CD4-positive, alpha-beta T cell (primary cell): ENCODE measurements around the gene TUBGCP6. TPM values are rescaled to one million over a fixed set of nuclear protein-coding genes. Genes with fewer than 3 reads are reported as not detected.
A peak's percentile ranks its signal among the peaks of the same experiment; 100 is the strongest.

ENCODE experiments used
- ATAC-seq: fragments of 200-7000 bp; cut with Tn5 transposase; one replicate; pipeline ENCODE4 v1.10.0; 2022; ENCODE audit warnings: mild to moderate bottlenecking; ENCODE audit not compliant: poor library complexity
- CTCF ChIA-PET: fragments of 350-600 bp; sonication (Branson Sonifier 250); formaldehyde crosslinking; loops from one replicate; lab custom pipeline; 2021; ENCODE audit warnings: antibody characterized with exemption, inconsistent platforms; lab: Charles Lee
- POLR2A ChIA-PET: fragments of 350-600 bp; sonication (Branson Sonifier 250); formaldehyde crosslinking; loops from one replicate; lab custom pipeline; 2021; ENCODE audit warnings: antibody characterized with exemption, inconsistent platforms; lab: Charles Lee
- DNase-seq, 14 experiments: peaks; one replicate each; pipeline ENCODE4 v3.0.0-alpha.2; 2013 to 2020; ENCODE audit warnings: mixed read lengths in 2 of 14
- H3K27ac ChIP-seq, 2 donors: one replicate each; pipeline versions ENCODE4 v1.5.1 to v1.7.0; 2013; ENCODE audit warnings: low read length in 2 of 2, low read depth in 1 of 2, mild to moderate bottlenecking in 1 of 2
- H3K27me3 ChIP-seq, 2 experiments: 1 replicate in 1 of 2; 2 replicates in 1 of 2; pipeline versions ENCODE4 v1.6.1 to v1.7.0; 2013; ENCODE audit warnings: low read length in 2 of 2, control low read depth in 1 of 2, mild to moderate bottlenecking in 1 of 2, moderate library complexity in 1 of 2; ENCODE audit not compliant: insufficient read depth in 2 of 2, control insufficient read depth in 1 of 2
- H3K36me3 ChIP-seq: one replicate; pipeline ENCODE4 v1.6.1; 2013; ENCODE audit warnings: low read length, control low read depth; ENCODE audit not compliant: insufficient read depth
- H3K4me1 ChIP-seq: one replicate; pipeline ENCODE4 v1.6.1; 2013; ENCODE audit warnings: low read length, control low read depth; ENCODE audit not compliant: insufficient read depth
- H3K4me3 ChIP-seq: one replicate; pipeline ENCODE4 v1.5.1; 2013; ENCODE audit warnings: mild to moderate bottlenecking, low read length, moderate library complexity
- H3K9me3 ChIP-seq, 2 experiments: 1 replicate in 1 of 2; 2 replicates in 1 of 2; pipeline versions ENCODE4 v1.6.1 to v1.7.0; 2013; ENCODE audit warnings: low read length in 2 of 2, mild to moderate bottlenecking in 2 of 2, control low read depth in 1 of 2, moderate library complexity in 1 of 2; ENCODE audit not compliant: control insufficient read depth in 1 of 2, insufficient read depth in 1 of 2
- H3K27ac Mint-ChIP-seq: one replicate; pipeline ENCODE4 v1.8.0; 2020; ENCODE audit warnings: mixed read lengths
- H3K27me3 Mint-ChIP-seq: one replicate; pipeline ENCODE4 v1.8.0; 2021; ENCODE audit warnings: mixed read lengths
- H3K36me3 Mint-ChIP-seq: one replicate; pipeline ENCODE4 v1.8.0; 2021; ENCODE audit warnings: low read depth, mixed read lengths
- H3K4me1 Mint-ChIP-seq: one replicate; pipeline ENCODE4 v1.8.0; 2021; ENCODE audit warnings: low read depth, mixed read lengths
- H3K4me3 Mint-ChIP-seq: one replicate; pipeline ENCODE4 v1.8.0; 2020; ENCODE audit warnings: mild to moderate bottlenecking, mixed read lengths
- H3K9me3 Mint-ChIP-seq: one replicate; pipeline ENCODE4 v1.8.0; 2020; ENCODE audit warnings: mixed read lengths
- intact Hi-C, 2 experiments: fragments of 100-400 bp; cut with DNase I in 1 of 2; cut with micrococcal nuclease in 1 of 2; formaldehyde crosslinking; loops; one replicate each; pipeline versions ENCODE4 v1.15.1 to v1.9.0; 2023 to 2025; cut with DNase I, micrococcal nuclease
- total RNA-seq, 174 experiments: library from RNA in 2 of 174; stranded (reverse) in 2 of 174; gene quantifications; one replicate each; pipeline ENCODE4 v1.2.3 and lab custom pipeline; 2021 to 2026
- TF ChIP-seq, protein P1 (sequence below): fragments of 200-600 bp; IDR thresholded peaks from one replicate; pipeline ENCODE4 v1.8.0; 2022; ENCODE audit warnings: antibody characterized with exemption, mild to moderate bottlenecking

TUBGCP6 gene
- total RNA-seq, 2 experiments from 2014 or later, result 124 to 126 TPM

DNA sequence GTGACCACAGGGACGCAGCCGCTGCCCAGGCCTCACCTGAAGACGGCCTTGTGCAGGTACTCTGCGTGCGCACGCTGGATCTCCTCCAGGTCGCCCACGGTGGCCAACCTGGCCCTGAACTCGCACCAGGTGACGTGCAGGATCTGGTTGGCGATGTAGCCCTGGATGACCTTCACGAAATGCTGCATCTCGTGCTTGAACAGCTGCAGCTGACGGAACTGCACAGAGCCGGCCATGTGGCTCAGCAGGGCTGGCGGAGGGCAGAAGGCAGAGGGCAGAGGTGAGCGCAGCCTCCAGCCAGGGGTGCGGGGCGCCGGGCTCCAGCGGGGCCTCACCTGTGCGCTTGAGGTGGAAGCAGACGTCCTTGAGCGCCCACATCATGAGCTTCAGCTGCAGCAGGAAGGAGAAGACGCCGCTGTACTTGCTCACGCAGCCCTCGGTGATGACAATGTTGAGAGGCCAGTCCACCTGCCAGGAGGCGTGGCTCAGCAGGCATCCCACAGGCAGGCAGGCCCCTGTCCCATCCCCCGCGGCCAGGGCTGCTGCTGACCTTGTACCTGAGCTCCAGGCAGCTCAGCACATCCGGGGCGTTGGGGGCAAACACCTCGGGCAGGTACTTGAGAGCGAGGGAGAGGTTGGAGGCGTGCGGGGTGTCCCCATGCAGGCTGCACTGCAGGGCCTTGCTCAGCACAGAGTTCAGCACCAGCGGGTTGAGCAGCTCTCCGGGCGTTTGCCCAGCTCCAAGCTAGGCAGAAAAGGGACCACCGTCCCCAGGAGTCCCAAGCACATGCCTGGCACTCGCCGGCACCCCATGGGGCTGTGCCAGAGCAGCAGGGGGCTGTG is 26.4 kb downstream of the TUBGCP6 start:
- ATAC-seq (no peak), DNase-seq (peak in 1 of 14 experiments; percentile 24)
- intact Hi-C loops, result no loop called here
- H3K4me3 Mint-ChIP-seq, result no peak overlapping the region
- no peaks in the 10 kb centered on the region for H3K9me3 Mint-ChIP-seq
- H3K27ac Mint-ChIP-seq, result no peak overlapping the region
- Histone ChIP-seq H3K27me3 (no peaks in the 10 kb centered on the region), H3K9me3 (no peaks in the 10 kb centered on the region), H3K4me1 (no peaks in the 10 kb centered on the region), H3K27ac (no peak overlapping the region), H3K4me3 (no peak overlapping the region), H3K36me3 (peaks cover 75% of the 10 kb centered on the region)
- TF ChIP-seq, protein P1, sequence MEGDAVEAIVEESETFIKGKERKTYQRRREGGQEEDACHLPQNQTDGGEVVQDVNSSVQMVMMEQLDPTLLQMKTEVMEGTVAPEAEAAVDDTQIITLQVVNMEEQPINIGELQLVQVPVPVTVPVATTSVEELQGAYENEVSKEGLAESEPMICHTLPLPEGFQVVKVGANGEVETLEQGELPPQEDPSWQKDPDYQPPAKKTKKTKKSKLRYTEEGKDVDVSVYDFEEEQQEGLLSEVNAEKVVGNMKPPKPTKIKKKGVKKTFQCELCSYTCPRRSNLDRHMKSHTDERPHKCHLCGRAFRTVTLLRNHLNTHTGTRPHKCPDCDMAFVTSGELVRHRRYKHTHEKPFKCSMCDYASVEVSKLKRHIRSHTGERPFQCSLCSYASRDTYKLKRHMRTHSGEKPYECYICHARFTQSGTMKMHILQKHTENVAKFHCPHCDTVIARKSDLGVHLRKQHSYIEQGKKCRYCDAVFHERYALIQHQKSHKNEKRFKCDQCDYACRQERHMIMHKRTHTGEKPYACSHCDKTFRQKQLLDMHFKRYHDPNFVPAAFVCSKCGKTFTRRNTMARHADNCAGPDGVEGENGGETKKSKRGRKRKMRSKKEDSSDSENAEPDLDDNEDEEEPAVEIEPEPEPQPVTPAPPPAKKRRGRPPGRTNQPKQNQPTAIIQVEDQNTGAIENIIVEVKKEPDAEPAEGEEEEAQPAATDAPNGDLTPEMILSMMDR, result no peak
- POLR2A ChIA-PET, result no interaction called here
- peaks cover 78% of the 10 kb centered on the region for H3K36me3 Mint-ChIP-seq
- H3K4me1 Mint-ChIP-seq, result peaks cover 5% of the 10 kb centered on the region
- CTCF ChIA-PET, result no interaction called here
- no peaks in the 10 kb centered on the region for H3K27me3 Mint-ChIP-seq

DNA sequence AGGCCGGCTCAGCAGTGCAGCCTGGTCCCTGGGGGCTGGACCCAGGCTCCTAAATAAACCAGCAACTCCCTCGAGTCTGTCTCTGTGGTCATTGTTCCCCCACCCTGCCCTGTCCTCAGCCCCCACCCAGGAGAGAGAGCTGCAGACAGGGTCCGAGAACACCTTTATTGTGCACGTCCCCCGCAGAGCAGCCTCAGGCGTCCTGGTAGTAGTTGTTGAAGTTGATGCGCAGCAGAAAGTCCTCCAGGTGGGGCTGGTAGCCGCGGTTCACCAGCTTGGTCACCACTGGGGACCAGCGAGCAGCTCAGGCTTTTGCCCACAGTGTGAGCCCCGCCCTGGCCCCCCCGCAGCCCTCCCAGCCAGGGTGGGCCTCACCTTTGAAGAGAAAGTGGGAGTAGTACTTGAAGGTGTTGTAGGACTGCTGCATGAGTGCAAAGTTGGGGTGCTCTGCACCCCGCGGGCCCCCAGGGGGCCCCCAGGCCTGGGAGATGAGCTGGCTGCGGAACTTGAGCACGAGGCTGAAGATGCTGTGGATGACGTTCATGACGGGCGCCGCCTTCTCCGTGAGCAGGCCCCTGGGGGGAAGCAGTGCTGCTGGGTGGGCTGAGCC is 27.2 kb downstream of the TUBGCP6 start:
- Mint-ChIP-seq H3K27me3 (no peaks in the 10 kb centered on the region), H3K4me1 (peaks cover 9% of the 10 kb centered on the region), H3K4me3 (peak overlapping the region; percentile 15), H3K27ac (no peak overlapping the region), H3K9me3 (no peaks in the 10 kb centered on the region), H3K36me3 (peaks cover 78% of the 10 kb centered on the region)
- Histone ChIP-seq H3K36me3 (peaks cover 75% of the 10 kb centered on the region), H3K4me3 (no peak overlapping the region), H3K27me3 (no peaks in the 10 kb centered on the region), H3K27ac (no peak overlapping the region), H3K4me1 (no peaks in the 10 kb centered on the region), H3K9me3 (no peaks in the 10 kb centered on the region)
- intact Hi-C loops, result no loop called here
- ChIA-PET POLR2A (no interaction called here), CTCF (no interaction called here)
- TF ChIP-seq, protein P1, result no peak
- no peak for ATAC-seq
- no peak for DNase-seq

DNA sequence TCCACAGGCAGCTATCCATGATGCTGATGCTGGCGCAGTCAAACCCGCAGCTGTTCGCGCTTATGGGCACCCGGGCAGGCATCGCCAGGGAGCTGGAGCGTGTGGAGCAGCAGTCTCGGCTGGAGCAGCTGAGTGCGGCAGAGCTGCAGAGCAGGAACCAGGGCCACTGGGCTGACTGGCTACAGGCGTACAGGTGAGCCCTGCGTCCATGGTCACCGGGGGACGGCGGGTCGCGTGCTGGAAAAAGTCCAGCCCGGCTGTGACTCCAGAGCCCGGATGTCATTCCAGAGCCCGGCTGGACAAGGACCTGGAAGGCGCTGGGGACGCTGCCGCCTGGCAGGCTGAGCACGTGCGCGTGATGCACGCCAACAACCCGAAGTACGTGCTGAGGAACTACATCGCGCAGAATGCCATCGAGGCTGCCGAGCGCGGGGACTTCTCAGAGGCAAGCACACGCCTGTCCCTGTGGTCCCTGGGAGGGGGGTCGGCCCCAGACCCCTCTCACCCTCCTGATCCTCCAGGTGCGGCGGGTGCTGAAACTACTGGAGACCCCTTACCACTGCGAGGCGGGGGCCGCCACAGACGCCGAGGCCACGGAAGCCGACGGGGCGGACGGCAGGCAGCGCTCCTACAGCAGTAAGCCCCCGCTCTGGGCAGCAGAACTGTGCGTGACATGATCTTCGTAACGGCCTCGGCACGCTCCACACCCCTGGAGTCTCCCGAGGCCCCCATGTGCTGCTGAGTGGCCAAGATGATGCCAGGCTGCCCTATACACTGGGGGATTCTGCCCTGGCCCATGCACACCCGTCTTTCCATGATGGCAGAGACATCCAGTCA is 27.9 kb downstream of the TUBGCP6 start:
- no peaks in the 10 kb centered on the region for H3K9me3 Mint-ChIP-seq
- no peaks in the 10 kb centered on the region for H3K4me1 ChIP-seq
- H3K4me3 ChIP-seq, result no peak overlapping the region
- DNase-seq (peak in 1 of 14 experiments; percentile 37), ATAC-seq (no peak)
- H3K27me3 Mint-ChIP-seq, result no peaks in the 10 kb centered on the region
- peaks cover 15% of the 10 kb centered on the region for H3K4me1 Mint-ChIP-seq
- H3K27ac Mint-ChIP-seq, result no peak overlapping the region
- TF ChIP-seq, protein P1, result no peak
- H3K27ac ChIP-seq, result no peak overlapping the region
- POLR2A ChIA-PET, result no interaction called here
- peak overlapping the region; percentile 15 for H3K4me3 Mint-ChIP-seq
- CTCF ChIA-PET, result no interaction called here
- peaks cover 75% of the 10 kb centered on the region for H3K36me3 ChIP-seq
- H3K9me3 ChIP-seq, result no peaks in the 10 kb centered on the region
- intact Hi-C loops, result no loop called here
- H3K27me3 ChIP-seq, result no peaks in the 10 kb centered on the region
- peaks cover 78% of the 10 kb centered on the region for H3K36me3 Mint-ChIP-seq
